Measurements from ENCODE around the gene ENTREP3.

The ENTREP3 gene

DNA sequence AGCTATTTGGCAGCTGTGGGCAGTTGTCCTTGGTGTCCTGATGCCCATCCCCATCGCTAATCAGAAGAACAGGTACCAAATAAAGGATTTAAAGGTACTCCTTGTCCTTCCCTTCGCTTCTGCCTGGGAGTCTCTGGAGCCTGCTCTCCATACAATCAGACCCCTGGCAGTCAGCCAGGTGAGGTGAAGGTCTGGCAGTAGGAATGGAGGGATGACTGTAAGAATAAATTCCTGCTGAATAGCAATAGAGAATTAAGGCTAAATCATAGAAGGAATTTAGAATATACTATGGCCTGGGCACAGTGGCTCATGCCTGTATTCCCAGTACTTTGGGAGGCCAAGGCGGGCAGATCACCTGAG lies 56.8 kb downstream of the ENTREP3 start:
- DNase-seq (ENCODE audit: low read depth) = no peak

DNA sequence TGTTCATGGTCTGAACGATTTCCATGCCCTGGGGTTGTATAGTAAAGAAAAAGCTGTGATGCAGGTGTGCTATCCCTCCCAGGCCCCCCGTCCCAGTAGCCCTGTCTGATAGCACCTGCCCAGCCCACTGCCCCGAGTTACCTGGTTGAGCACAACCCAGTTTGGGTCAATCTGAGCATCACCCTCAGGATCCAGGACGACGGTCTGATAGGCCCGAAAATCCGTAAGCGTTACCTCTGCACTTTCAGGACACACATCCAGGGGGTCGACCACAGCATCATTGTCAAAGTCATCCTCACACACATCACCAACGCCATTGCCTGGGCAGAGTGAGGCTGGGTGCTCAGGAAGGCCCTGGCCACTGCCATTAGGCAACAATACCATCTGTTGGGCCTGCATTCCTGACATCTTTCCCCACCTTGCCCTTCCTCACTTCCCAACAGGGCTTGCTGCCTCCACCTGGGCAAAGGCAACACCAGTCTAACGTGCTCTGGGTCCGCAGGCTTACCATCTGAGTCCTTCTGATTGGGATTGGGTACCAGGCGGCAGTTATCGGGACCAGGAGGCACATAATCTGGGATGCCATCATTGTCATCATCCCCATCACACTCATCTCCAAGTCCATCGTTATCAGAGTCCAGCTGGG lies 57.3 kb downstream of the ENTREP3 start:
- DNase-seq (ENCODE audit: low read depth) = no peak

Measured in stimulated activated CD4-positive, alpha-beta T cell treated with anti-CD3 and anti-CD28 coated beads, Interleukin-2, amount 100 ng/mL, for 4 hours (primary cell).